HG03378 (cell line): ENCODE measurements around the gene LRP1-AS.

Experiments
- ATAC-seq: cut with Tn5 transposase; IDR thresholded peaks from one replicate; pipeline ENCODE4 v1.9.1; 2021; ENCODE audit warnings: mild to moderate bottlenecking, moderate library complexity; ENCODE audit not compliant: unreplicated experiment

LRP1-AS gene

GRCh38 chr12:57099766-57100165 is 47.7 kb downstream of the LRP1-AS start:
- ATAC-seq = no peak

- no peak for ATAC-seq
These were observed 48.2 kb downstream of the LRP1-AS start for GRCh38 chr12:57099047-57099714.

GRCh38 chr12:57098546-57098945 is 48.9 kb downstream of the LRP1-AS start:
- ATAC-seq = no peak

GRCh38 chr12:57097554-57097835 is 49.9 kb downstream of the LRP1-AS start:
- ATAC-seq = no peak

GRCh38 chr12:57096748-57097553 is 50.5 kb downstream of the LRP1-AS start:
- no peak for ATAC-seq

DNA sequence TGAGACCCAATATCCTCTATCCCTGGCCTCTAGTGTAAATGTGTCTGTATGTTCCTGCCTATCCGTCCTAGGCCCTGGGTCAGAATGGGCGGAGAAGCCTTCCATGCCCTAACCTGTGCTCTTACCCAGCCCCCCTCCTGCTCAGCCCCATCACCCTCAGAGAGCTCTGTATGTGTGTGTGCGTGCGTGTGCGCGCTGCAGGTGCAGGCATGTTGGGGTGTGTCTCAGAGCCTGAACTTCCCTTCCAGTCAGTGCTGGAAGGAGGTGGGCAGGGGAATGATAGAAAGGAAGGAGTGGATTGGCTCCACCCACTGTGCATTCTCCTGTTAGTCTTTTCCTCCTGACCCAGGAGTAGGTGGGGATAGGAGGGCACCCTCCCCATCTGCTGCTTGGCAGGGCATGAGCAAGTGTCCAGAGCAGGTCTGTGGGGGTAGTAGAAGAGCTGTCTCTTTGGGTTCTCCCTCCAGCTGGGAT is 51.3 kb downstream of the LRP1-AS start:
- no peak for ATAC-seq

DNA sequence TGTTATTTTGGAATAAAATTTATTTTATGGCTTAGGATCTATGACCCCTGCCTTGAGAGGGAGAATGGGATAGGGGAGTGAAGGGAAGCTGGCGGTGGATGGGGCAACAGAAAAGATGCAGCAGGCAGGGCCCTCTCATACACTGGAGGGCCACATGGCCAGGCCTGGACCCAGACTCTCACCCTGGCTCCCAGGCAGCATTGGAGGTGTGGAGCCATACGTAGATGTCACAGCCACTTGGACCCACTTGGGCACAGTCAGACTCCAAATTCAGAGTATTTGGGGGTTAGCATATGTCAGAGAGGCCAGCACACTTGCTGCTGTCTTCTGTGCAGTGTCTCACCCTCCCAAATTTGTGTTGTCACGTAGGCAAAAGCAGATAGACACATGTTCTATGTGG is 52.0 kb downstream of the LRP1-AS start:
- no peak for ATAC-seq
